Fibroblast of lung (primary cell): ENCODE data around the gene CABLES2.

Source experiments
- CTCF ChIP-seq, 2 donors: IDR thresholded peaks in 1 of 2; conservative IDR thresholded peaks in 1 of 2; 1 replicate in 1 of 2; 2 replicates in 1 of 2; pipeline ENCODE4 v1.5.1; 2011 to 2012; ENCODE audit warnings: low read length in 2 of 2, control low read depth in 1 of 2, inconsistent platforms in 1 of 2, low read depth in 1 of 2, mild to moderate bottlenecking in 1 of 2
- EZH2 ChIP-seq: IDR thresholded peaks from 2 replicates; pipeline ENCODE4 v1.5.1; 2012; ENCODE audit warnings: low read length, control low read depth, mild to moderate bottlenecking; ENCODE audit errors: missing control alignments

- TF ChIP-seq CTCF (conservative IDR thresholded peaks at IDR 0.05 in 1 of 2, IDR thresholded peaks at IDR 0.05 in 1 of 2; ENCODE audit: low read depth in 1 of 2, low read length in 2 of 2), result no peak
- TF ChIP-seq EZH2, result no peak
These were observed 53.6 kb downstream of the CABLES2 start for GRCh38 chr20:62353289-62354030.
